HTR-8/SVneo (cell line): ENCODE measurements around the gene CACNA1C.
"Not testable (repeated sequence)": the region's sequence is repeated elsewhere in the genome, so short reads cannot be mapped to it uniquely, and the experiment has no call there.

Experiments used
- DNase-seq: peaks from one replicate; pipeline ENCODE4 v3.0.0; 2011; ENCODE audit warnings: low spot score, mixed read lengths; ENCODE audit not compliant: insufficient read length
- FAIRE-seq: peaks from 2 replicates; lab custom pipeline; 2011; peaks lifted over from hg19 to GRCh38; lab: Jason Lieb, UNC

CACNA1C gene

GRCh38 chr12:2739832-2740641, 687.2 kb downstream of the CACNA1C start:
- FAIRE-seq (no peak), DNase-seq (peak; percentile 19)

- not testable (repeated sequence) for FAIRE-seq, DNase-seq
Observed at GRCh38 chr12:2742037-2742436, 689.2 kb downstream of the CACNA1C start.

DNA sequence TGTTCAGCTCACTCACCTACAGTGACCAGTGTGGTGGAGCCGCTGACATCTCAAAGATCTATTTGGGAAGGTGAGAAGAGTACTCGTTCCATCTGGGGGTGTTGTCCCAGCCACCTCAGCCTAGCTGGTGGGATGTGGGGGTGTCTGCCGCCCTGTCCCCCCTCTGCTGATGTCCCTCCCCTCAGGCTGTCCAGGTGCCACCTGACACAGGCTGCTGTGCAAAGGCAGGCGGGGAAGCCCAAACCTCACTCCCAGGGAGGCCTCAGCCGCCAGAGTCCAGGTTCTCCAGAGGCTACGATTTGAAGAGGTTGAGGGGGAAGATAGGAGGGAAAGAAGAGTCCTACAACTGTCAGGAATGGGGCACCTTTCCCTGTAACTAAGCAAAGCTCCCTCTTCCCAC, 690.7 kb downstream of the CACNA1C start:
- DNase-seq = no peak
- FAIRE-seq = peak; percentile 31

GRCh38 chr12:2745655-2746054, 692.9 kb downstream of the CACNA1C start:
- DNase-seq (no peak), FAIRE-seq (no peak)
